Measurements from ENCODE around the gene XRCC3.
"Not testable (repeated sequence)": the region's sequence is repeated elsewhere in the genome, so short reads cannot be mapped to it uniquely, and the experiment has no call there.

The XRCC3 gene

DNA sequence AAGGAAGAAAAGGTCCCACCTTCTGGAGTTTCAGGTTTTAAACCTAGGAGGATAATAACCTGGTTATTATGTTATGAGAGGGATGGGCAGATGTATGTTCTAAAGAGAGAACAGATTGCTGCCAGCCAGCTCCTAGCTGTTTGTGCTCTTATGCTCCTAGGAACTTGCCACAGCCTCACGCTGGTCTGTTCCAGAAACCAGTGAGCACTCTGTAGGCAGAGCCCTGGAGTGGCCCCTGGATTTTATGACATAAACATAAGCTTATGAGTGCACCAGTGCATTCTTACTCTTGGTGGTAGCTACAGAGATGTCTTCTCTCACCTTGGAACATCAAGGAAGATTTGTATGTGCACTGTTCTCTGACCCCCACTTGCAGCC, 58.5 kb downstream of the XRCC3 start:
- DNase-seq, result no peak

DNA sequence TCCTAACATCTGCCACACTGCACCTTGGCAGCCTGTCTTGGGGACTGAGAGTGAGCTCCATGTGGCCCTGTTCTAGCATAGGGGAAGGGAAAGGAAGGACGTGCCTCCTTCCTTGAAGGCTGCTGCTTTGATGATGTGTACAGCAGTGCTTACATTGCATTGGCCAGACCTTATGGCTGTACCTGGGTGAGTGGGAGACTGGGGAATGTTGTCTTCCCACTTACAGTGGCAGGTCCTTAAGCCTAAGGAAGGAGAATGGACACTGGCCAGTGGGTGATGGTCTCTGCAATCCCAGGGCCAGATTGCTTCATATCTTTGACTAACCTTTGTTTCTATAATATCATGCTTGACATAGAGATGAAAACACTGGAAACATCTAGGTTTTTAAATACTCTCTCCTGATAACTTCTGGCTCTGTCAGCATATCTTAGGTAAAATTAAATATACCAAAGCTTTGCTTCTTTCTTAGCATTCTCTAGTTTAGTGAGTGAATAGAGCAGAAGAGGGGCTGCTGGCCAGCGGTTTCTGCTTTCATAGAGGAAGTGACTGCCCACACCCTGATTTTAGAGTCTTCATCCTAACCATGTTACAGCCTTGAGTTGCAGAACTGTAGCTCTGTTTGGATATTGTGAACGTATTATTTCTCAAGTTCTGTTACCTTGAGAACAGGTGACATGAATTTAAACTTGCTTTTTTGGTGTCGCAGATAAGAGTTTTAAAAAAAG, 59.1 kb downstream of the XRCC3 start:
- no peak for DNase-seq

DNA sequence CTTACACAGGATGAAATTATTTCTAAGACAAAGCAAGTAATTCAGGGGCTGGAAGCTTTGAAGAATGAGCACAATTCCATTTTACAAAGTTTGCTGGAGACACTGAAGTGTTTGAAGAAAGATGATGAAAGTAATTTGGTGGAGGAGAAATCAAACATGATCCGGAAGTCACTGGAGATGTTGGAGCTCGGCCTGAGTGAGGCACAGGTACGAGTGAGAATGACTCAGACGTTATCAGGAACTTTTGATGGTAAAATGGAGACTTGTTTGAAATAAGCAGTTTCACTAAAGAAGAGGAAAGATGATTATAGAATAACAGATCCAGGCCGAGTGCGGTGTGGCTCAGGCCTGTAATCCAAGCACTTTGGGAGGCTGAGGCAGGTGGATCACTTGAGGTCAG, 60.6 kb downstream of the XRCC3 start:
- DNase-seq, result no peak

DNA sequence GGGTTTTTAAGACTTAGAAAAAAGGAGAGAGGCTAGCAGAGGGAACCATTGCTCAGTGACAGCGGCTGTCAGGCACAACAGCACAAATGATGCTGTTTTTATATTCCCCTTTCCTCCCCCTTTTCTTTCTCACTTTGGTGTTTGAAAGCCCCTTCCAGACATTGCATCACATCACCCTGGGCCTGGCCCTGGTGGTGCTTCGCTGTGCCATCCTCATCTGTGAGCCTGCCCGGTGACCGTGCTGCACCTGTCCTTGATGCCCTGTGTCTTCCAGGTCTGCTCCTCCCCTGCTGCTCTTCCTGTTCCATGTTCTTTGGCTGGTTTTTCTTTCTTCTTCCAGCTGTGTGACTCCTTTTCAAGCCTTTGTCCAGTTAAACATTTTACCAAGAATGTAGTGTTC, 61.4 kb downstream of the XRCC3 start:
- DNase-seq, result no peak

DNA sequence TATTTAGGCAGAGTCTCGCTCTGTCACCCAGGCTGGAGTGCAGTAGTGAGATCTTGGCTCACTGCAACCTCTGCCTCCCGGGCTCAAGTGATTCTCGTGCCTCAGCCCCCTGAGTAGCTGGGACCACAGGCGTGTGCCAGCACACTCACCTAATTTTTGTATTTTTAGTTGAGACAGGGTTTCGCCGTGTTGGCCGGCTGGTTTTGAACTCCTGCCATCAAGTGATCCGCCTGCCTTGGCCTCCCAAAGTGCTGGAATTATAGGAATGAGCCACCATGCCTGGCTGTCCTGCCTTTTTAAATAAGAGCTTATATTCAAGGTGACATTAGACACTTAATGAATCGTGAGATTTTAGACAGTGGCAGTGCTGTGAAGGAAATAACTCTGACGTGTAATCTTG, 61.9 kb downstream of the XRCC3 start:
- not testable (repeated sequence) for DNase-seq

DNA sequence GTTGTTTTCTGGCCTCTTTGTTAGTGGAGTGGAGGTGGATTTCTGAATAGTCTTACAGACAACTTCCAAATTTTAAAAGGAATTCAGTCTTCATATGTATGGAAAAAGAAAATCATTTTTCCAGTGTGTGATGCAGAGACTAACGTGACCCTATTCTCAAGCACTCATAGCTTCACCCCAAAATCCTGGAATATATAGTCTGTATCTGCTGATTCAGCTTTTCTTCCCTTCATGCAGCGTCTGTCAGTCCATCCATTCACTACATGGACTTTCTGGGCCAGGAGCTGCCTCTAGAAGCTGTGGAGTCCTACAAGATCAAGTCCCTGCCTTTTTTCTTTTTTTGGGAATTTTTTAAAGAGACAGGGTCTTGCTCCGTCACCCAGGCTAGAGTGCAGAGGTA, 62.4 kb downstream of the XRCC3 start:
- DNase-seq, result no peak

DNA sequence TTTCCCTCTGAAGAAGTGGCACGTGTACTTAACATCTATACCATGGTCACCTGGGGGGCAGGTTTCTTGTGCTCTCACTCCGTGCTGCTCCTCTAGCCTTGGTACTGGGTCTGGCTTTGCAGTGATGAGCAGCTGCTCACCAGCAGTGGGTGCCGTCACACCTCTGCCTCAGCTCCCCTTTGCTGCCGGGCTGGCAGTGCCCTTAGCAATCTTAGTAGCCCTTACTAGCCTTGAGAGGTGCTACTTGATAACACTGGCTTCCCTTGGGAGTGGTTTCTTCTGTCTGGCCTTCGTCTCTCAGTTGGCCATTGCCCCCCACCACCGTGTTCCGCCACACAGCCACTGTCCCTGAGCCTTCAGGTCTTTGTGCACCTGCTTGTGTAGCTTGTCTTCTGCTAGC, 63.7 kb downstream of the XRCC3 start:
- no peak for DNase-seq

DNA sequence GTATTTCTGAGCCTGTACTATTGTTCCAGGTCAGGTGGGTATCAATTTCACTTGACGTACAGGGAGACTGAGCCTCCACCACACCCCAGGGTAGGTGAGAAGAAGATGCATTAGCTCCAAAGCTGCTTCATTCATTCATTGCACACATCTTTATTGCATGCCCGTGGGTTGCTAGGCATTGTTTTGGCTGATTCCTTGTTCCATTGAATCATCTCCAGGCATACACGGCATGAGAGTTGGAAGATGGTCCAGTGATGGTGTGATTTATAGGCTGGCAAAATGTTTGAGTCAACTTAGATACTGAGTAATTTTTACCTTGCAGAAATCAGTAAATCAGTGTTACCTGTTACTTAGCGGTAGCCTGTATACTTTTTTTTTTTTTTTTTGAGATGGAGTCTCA, 65.0 kb downstream of the XRCC3 start:
- DNase-seq, result no peak

DNA sequence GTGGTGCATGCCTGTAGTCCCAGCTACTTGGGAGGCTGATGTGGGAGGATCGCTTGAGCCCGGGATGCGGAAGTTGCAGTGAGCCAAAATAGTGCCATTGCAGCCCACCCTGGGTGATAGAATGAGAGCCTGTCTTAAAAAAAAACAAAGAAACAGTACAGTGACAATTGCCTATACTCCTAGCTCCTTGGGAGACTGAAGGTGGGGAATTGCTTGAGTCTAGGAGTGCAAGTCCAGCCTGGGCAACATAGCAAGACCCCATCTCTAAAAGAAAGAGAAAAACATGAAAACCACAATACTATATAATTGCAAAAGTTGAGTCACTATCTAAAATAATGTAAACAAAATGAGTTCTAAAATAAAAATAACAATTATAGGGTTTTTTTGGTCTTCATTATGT, 66.2 kb downstream of the XRCC3 start:
- DNase-seq, result no peak

Data from GOT3 (cell line).